ENCODE data around the gene OXNAD1. TPM values are rescaled to one million over a fixed set of nuclear protein-coding genes. Genes with fewer than 3 reads are reported as not detected.
A peak's percentile ranks its signal among the peaks of the same experiment; 100 is the strongest.

OXNAD1 gene
- total RNA-seq, 2 experiments from 2014 or later = 44.9 to 47.4 TPM

DNA sequence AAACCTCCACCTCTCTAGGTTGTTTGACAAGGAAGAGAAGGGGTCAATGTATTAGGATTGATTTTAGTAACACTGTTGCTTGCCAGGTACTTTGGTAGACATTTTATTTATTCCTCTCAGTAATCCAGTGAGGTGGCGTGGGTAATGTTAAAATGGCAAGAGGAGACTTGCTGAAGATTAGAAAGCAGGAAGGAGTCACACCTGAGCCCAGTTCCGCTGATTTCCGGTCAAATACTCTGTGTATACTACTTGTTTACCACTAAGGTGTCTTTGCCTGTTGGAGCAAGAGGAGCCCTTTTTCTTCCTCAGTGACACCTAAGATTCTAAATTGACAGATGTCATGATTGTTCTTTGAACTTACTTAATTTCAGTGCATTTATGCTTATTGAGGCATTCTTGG is 1.7 kb downstream of the OXNAD1 start:
- Mint-ChIP-seq H3K4me3 (peak overlapping the region; percentile 21), H3K36me3 (peaks cover 14% of the 10 kb centered on the region), H3K4me1 (peaks cover 38% of the 10 kb centered on the region), H3K27ac (peak overlapping the region; percentile 18), H3K27me3 (no peaks in the 10 kb centered on the region), H3K9me3 (ENCODE audit: low read depth) (no peaks in the 10 kb centered on the region)
- CTCF ChIA-PET = interaction anchor here (1.5 to 7.7 kb wide), 8 partner anchors 14 to 284 kb away, joined by 4 to 58 read pairs (median 18); no protein-coding TSS in a partner anchor
- ATAC-seq = no peak
- no peak for DNase-seq

DNA sequence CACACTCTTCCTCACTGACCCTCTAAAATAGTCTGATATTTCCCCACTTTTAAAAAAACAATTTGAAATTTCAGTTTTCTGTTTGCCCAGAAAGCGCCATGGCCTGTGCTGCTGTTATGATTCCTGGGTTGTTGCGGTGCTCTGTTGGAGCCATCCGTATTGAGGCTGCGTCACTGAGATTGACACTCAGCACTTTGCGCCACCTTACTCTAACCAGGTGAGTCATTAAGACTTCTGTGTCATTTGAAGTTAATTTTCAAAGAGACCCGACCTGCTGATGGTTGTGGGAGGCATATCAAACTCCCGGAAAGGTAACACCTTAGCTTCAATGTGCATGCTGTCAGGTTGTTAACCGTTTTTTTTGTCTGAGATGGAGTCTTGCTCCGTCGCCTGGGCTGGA is 5.8 kb downstream of the OXNAD1 start:
- Mint-ChIP-seq H3K4me1 (peaks cover 30% of the 10 kb centered on the region), H3K9me3 (ENCODE audit: low read depth) (no peaks in the 10 kb centered on the region), H3K36me3 (peaks cover 20% of the 10 kb centered on the region), H3K4me3 (no peak overlapping the region), H3K27ac (no peak overlapping the region), H3K27me3 (no peaks in the 10 kb centered on the region)
- no peak for DNase-seq
- no peak for ATAC-seq
- CTCF ChIA-PET = interaction anchor here (1.8 to 7.7 kb wide), 2 partner anchors 48 to 276 kb away, joined by 5 to 58 read pairs; no protein-coding TSS in a partner anchor

- Mint-ChIP-seq H3K4me3 (no peak overlapping the region), H3K27me3 (no peaks in the 10 kb centered on the region), H3K4me1 (peaks cover 14% of the 10 kb centered on the region), H3K9me3 (ENCODE audit: low read depth) (no peaks in the 10 kb centered on the region), H3K36me3 (peaks cover 23% of the 10 kb centered on the region), H3K27ac (no peak overlapping the region)
- no peak for DNase-seq
- CTCF ChIA-PET = interaction anchor here (0.7 to 1.8 kb wide), 5 partner anchors 11 to 275 kb away, joined by 3 to 5 read pairs (median 4); no protein-coding TSS in a partner anchor
- no peak for ATAC-seq
Measured at GRCh38 chr3:16272588-16272987, 7.6 kb downstream of the OXNAD1 start.

DNA sequence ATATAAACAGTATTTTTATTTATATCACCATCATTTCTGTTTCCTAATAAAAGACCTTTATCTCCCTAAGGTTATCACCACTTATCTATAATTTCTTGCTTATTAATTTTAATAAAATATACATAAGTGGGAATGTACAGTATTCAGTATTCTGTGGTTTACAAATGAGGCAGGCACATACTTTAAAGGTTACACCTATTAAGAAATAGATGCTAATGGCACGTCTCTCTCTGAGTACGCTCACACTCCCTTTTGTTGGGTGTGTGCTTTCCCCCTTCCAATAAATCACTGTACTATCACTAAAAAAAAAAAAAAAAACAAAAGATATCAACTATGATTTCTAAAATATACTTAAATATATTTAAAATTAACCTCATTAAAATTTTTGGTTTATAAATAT is 8.9 kb downstream of the OXNAD1 start:
- CTCF ChIA-PET = interaction anchor here (0.9 to 1.0 kb wide), 3 partner anchors 26 to 45 kb away, joined by 3 read pairs; no protein-coding TSS in a partner anchor
- Mint-ChIP-seq H3K4me1 (peaks cover 7% of the 10 kb centered on the region), H3K27ac (no peak overlapping the region), H3K27me3 (no peaks in the 10 kb centered on the region), H3K36me3 (peaks cover 25% of the 10 kb centered on the region), H3K4me3 (no peak overlapping the region), H3K9me3 (ENCODE audit: low read depth) (no peaks in the 10 kb centered on the region)
- ATAC-seq (no peak), DNase-seq (no peak)

DNA sequence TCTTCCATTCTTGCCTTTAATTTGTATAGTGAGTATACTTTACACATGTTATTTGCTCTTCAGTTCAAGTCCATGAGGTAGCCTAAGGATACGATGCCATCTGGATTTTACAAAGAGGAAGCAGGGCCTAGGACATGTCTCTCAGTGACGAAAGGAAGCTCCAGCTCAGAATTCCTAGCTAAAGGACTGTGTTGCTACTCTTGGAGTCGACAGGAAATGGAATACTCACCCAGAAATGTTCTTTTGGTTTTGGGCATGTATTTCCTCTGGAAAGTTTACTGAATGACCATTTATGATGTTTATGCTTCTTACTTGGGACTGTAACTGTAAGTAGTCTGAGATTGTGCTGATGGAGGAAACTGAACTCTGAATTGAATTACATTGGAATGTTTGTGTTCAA is 12.5 kb downstream of the OXNAD1 start:
- Mint-ChIP-seq H3K4me3 (no peak overlapping the region), H3K4me1 (no peaks in the 10 kb centered on the region), H3K27ac (no peak overlapping the region), H3K36me3 (peaks cover 20% of the 10 kb centered on the region), H3K9me3 (ENCODE audit: low read depth) (no peaks in the 10 kb centered on the region), H3K27me3 (no peaks in the 10 kb centered on the region)
- ATAC-seq (no peak), DNase-seq (no peak)
- CTCF ChIA-PET = interaction anchor here (0.7 to 2.4 kb wide), 5 partner anchors 13 to 42 kb away, joined by 3 to 9 read pairs (median 3); partner anchors contain the start of genes DPH3 and OXNAD1

DNA sequence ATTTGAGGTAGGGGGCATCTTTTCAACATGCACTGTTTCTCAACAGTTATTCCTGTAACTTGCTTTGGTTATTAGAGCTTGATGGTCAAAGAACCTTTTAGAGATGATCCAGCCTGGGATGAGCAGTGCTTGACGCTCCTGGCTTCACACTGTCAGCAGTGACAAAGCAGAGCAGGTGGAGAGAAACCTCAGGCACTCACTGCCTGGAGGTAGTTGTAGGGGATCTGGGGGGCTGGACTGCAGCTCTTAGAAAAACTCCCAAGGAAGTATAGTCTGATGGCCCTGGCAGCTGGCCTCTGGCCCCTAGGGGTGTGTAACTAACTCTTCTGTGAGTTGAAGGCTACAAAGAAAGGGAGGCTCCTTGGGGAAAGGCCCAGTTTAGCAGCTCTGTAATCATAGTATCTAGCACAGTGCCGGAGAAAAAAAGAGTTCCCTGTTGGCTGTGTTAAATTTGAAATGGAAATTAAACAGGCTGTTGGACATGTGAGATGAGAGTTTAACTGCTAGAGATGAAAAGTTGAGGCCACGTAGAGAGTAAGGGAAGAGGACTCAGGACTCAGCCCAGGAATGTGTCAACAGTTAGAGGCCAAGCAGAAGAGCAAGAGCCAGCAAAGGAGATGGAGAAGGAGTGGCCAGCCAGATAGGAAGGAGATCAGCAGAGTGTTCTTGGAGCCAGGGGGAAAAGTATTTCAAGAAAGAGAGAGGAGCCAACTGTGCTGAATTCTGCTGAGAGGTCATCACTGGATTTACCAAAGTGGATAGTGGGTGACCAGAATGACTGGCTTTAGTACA is 14.2 kb downstream of the OXNAD1 start:
- DNase-seq (no peak), ATAC-seq (no peak)
- no peak overlapping the region for H3K4me3 Mint-ChIP-seq
- H3K4me1 Mint-ChIP-seq = no peaks in the 10 kb centered on the region
- no peaks in the 10 kb centered on the region for H3K27me3 Mint-ChIP-seq
- H3K27ac Mint-ChIP-seq = no peak overlapping the region
- H3K36me3 Mint-ChIP-seq = peaks cover 31% of the 10 kb centered on the region
- CTCF ChIA-PET = interaction anchor here (1.5 to 2.8 kb wide), 3 partner anchors 11 to 41 kb away, joined by 3 to 23 read pairs (median 9); partner anchors contain the start of genes DPH3 and OXNAD1
- no peaks in the 10 kb centered on the region for H3K9me3 Mint-ChIP-seq (ENCODE audit: low read depth)

- ATAC-seq = no peak
- Mint-ChIP-seq H3K27me3 (no peaks in the 10 kb centered on the region), H3K4me1 (peaks cover 14% of the 10 kb centered on the region), H3K9me3 (ENCODE audit: low read depth) (no peaks in the 10 kb centered on the region), H3K4me3 (no peak overlapping the region), H3K27ac (no peak overlapping the region), H3K36me3 (peaks cover 40% of the 10 kb centered on the region)
- DNase-seq = no peak
- CTCF ChIA-PET = interaction anchor here (2.8 kb wide), 1 partner anchor 12 kb away, joined by 23 read pairs; no protein-coding TSS in a partner anchor
Measured at GRCh38 chr3:16280671-16281070, 15.7 kb downstream of the OXNAD1 start.

DNA sequence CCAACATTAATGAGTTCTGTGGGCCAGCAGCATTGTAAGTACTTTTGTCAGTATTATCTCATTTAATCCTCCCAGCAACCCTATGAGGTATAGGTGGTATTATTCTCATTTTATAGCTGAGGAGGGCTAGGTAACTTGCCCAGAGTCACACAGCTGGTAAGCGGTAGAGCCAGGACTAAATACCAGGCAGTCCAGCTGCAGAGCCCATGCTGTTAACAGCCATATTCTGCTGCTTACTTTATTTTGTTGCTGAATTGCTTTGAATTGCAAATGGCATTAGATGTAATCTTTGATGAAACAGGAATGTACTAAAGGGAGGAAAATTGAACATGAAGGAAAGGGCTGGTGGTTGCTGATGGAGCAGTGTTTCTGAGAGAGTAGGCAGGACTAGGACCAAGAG is 19.6 kb downstream of the OXNAD1 start:
- CTCF ChIA-PET = interaction anchor here (1.0 to 4.9 kb wide), 6 partner anchors 9 to 242 kb away, joined by 3 to 33 read pairs (median 4); partner anchors contain the start of genes DPH3 and OXNAD1
- peaks cover 38% of the 10 kb centered on the region for H3K4me1 Mint-ChIP-seq
- no peaks in the 10 kb centered on the region for H3K27me3 Mint-ChIP-seq
- H3K36me3 Mint-ChIP-seq = peaks cover 66% of the 10 kb centered on the region
- ATAC-seq (no peak), DNase-seq (no peak)
- H3K4me3 Mint-ChIP-seq = no peak overlapping the region
- peak overlapping the region; percentile 96 for H3K27ac Mint-ChIP-seq
- no peaks in the 10 kb centered on the region for H3K9me3 Mint-ChIP-seq (ENCODE audit: low read depth)

- CTCF ChIA-PET = interaction anchor here (1.0 to 4.9 kb wide), 14 partner anchors 9 to 265 kb away, joined by 3 to 33 read pairs (median 4); partner anchors contain the start of genes DPH3 and OXNAD1
- peaks cover 51% of the 10 kb centered on the region for H3K4me1 Mint-ChIP-seq
- no peaks in the 10 kb centered on the region for H3K9me3 Mint-ChIP-seq (ENCODE audit: low read depth)
- DNase-seq (peak; percentile 87), ATAC-seq (peak; percentile 89)
- H3K27me3 Mint-ChIP-seq = no peaks in the 10 kb centered on the region
- H3K27ac Mint-ChIP-seq = peak overlapping the region; percentile 96
- H3K4me3 Mint-ChIP-seq = peak overlapping the region; percentile 90
- H3K36me3 Mint-ChIP-seq = peaks cover 69% of the 10 kb centered on the region
Measured at GRCh38 chr3:16286161-16286560, 21.1 kb downstream of the OXNAD1 start.

DNA sequence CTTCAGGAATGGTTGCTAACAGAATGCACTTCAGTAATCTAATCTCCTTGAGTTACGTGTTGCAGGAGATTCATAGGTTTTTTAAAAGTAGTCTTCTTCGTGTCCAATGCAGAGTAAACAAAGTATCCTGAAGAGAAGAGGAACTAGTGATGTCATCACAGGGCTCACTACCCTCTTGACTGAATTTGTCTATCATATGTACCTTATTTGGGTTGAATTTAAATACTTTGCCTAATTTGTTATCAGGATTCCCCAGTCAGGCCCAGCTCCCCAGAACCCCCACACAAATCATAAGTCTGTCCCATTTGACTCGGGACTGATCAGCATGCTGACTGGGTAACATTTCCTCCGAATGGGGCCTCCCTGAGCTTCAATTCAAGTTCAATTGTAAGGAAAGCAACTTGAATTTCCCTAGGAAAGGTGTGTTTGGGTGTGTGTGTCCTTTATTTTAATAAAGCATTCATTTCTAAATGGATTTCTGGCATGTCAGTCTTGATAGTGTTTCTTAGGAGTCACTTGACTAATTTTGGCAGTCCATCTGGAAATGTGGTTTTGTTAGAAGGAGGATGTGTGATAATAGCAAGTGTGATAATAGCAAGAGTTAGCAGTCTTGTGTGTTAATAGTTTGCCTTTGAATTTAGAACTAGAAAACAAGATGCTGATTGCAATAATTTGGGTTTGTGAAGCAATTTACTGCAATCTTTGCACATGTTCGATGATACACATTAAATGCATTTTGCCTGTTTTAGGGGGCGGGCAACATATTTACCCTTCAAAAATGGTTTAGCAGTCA is 21.9 kb downstream of the OXNAD1 start:
- no peak for DNase-seq
- no peaks in the 10 kb centered on the region for H3K27me3 Mint-ChIP-seq

DNA sequence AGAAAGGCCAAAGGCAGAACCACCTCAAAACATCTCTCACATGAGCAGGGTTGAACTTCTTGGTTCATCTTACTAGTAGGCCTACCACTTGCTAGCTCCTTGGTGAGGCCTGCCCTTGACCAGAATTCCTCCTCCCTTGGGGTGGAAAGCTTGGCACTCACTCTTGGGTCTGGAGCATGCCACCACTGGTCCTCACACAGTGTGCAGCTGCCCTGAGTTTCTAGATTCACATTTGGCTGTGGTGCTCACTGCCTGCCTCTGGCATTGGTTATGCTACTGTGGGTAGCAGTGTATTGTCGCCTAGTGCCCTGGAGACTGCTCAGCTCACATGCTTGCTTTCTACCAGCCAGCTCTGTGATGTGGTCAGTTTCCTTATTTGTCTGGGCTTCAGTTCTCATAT is 23.7 kb downstream of the OXNAD1 start:
- Mint-ChIP-seq H3K9me3 (ENCODE audit: low read depth) (peaks cover 9% of the 10 kb centered on the region), H3K27ac (peak overlapping the region; percentile 96), H3K4me1 (peaks cover 70% of the 10 kb centered on the region), H3K36me3 (peaks cover 73% of the 10 kb centered on the region), H3K4me3 (peak overlapping the region; percentile 90), H3K27me3 (no peaks in the 10 kb centered on the region)
- CTCF ChIA-PET = interaction anchor here (1.1 to 5.7 kb wide), 14 partner anchors 14 to 265 kb away, joined by 3 to 134 read pairs (median 6); partner anchors contain the start of genes DPH3 and OXNAD1
- peak; percentile 13 for ATAC-seq
- no peak for DNase-seq

More for the DNA sequence above, 21.9 kb downstream of the OXNAD1 start:
- ATAC-seq = peak; percentile 2
- CTCF ChIA-PET = interaction anchor here (1.2 to 4.9 kb wide), 12 partner anchors 8 to 265 kb away, joined by 3 to 33 read pairs (median 6); partner anchors contain the start of genes DPH3 and OXNAD1
- Mint-ChIP-seq H3K4me1 (peaks cover 58% of the 10 kb centered on the region), H3K9me3 (ENCODE audit: low read depth) (no peaks in the 10 kb centered on the region), H3K27ac (peak overlapping the region; percentile 96), H3K4me3 (peak overlapping the region; percentile 90), H3K36me3 (peaks cover 72% of the 10 kb centered on the region)

- no peaks in the 10 kb centered on the region for H3K27me3 Mint-ChIP-seq
- CTCF ChIA-PET = interaction anchor here (1.1 to 5.7 kb wide), 17 partner anchors 12 to 264 kb away, joined by 3 to 134 read pairs (median 7); partner anchors contain the start of genes DPH3 and OXNAD1
- peak overlapping the region; percentile 90 for H3K4me3 Mint-ChIP-seq
- no peak for DNase-seq
- H3K27ac Mint-ChIP-seq = peak overlapping the region; percentile 96
- H3K36me3 Mint-ChIP-seq = peaks cover 74% of the 10 kb centered on the region
- peaks cover 12% of the 10 kb centered on the region for H3K9me3 Mint-ChIP-seq (ENCODE audit: low read depth)
- ATAC-seq = no peak
- H3K4me1 Mint-ChIP-seq = peaks cover 73% of the 10 kb centered on the region
Measured at GRCh38 chr3:16289144-16289889, 24.3 kb downstream of the OXNAD1 start.

Data from activated CD8-positive, alpha-beta memory T cell treated with anti-CD3 and anti-CD28 coated beads, Interleukin-2, amount 10 ng/mL, durations not matched to agents 7 days and 5 days (primary cell).